MM.1S (cell line): ENCODE data around the gene SETBP1.

Experiments used
- DNase-seq: peaks from one replicate; pipeline ENCODE4 v3.0.0-alpha.2; 2015
- H2AFZ ChIP-seq: fragments of 300-600 bp; sonication (generic); 2 replicates; pipeline ENCODE4 v1.6.0; 2016; ENCODE audit warnings: antibody characterized with exemption, low read length
- H3F3A ChIP-seq: fragments of 300-600 bp; sonication (generic); 2 replicates; pipeline ENCODE4 v1.6.1; 2016; ENCODE audit warnings: mild to moderate bottlenecking, antibody characterized with exemption, low read length, moderate library complexity, mixed read lengths; ENCODE audit not compliant: insufficient read depth
- H3K27ac ChIP-seq: fragments of 300-600 bp; sonication (generic); 2 replicates; pipeline ENCODE4 v1.5.1; 2016; ENCODE audit warnings: mild to moderate bottlenecking, low read length
- H3K27me3 ChIP-seq: fragments of 300-600 bp; sonication (generic); replicated peaks from 2 replicates; pipeline ENCODE4 v1.6.0; 2016; ENCODE audit warnings: low read length; ENCODE audit not compliant: insufficient read depth
- H3K36me3 ChIP-seq: fragments of 300-600 bp; sonication (generic); replicated peaks from 2 replicates; pipeline ENCODE4 v1.6.1; 2016; ENCODE audit warnings: mild to moderate bottlenecking, low read length, mixed read lengths; ENCODE audit not compliant: insufficient read depth
- H3K4me1 ChIP-seq: fragments of 300-600 bp; sonication (generic); 2 replicates; pipeline ENCODE4 v1.6.1; 2016; ENCODE audit warnings: low read length, mixed read lengths
- H3K4me2 ChIP-seq: fragments of 300-600 bp; sonication (generic); 2 replicates; pipeline ENCODE4 v1.6.0; 2016; ENCODE audit warnings: low read depth, low read length
- H3K4me3 ChIP-seq: fragments of 300-600 bp; sonication (generic); 2 replicates; pipeline ENCODE4 v1.5.1; 2016; ENCODE audit warnings: low read length, mixed read lengths
- H3K79me2 ChIP-seq: fragments of 300-600 bp; sonication (generic); 2 replicates; pipeline ENCODE4 v1.6.1; 2016; ENCODE audit warnings: mixed run types, low read length, mixed read lengths
- H3K9ac ChIP-seq: fragments of 300-600 bp; sonication (generic); 2 replicates; pipeline ENCODE4 v1.6.1; 2016; ENCODE audit warnings: low read length, mixed read lengths
- H3K9me2 ChIP-seq: fragments of 300-600 bp; sonication (generic); replicated peaks from 2 replicates; pipeline ENCODE4 v1.6.1; 2016; ENCODE audit warnings: mild to moderate bottlenecking, low read length, mixed read lengths; ENCODE audit not compliant: insufficient read depth
- H3K9me3 ChIP-seq: fragments of 300-600 bp; sonication (generic); replicated peaks from 2 replicates; pipeline ENCODE4 v1.6.1; 2016; ENCODE audit warnings: mild to moderate bottlenecking, low read length, mixed read lengths; ENCODE audit not compliant: insufficient read depth
- H4K20me1 ChIP-seq: fragments of 300-600 bp; sonication (generic); 2 replicates; pipeline ENCODE4 v1.6.1; 2016; ENCODE audit warnings: mild to moderate bottlenecking, low read length, moderate library complexity, mixed read lengths; ENCODE audit not compliant: insufficient read depth
- EZH2 ChIP-seq: fragments of 300-600 bp; sonication (generic); optimal IDR thresholded peaks from 2 replicates; pipeline ENCODE3; 2017; ENCODE audit warnings: low read depth, mild to moderate bottlenecking, antibody characterized with exemption, low read length, mixed read lengths
- EZH2phosphoT487 ChIP-seq: fragments of 300-600 bp; sonication (generic); IDR thresholded peaks from 2 replicates; pipeline ENCODE4 v1.6.1; 2018; ENCODE audit warnings: antibody characterized with exemption, low read length
- TF ChIP-seq, protein P1 (sequence below): fragments of 300-600 bp; sonication (generic); IDR thresholded peaks from 2 replicates; pipeline ENCODE4 v1.5.1; 2016; ENCODE audit warnings: antibody characterized with exemption, low read length, mixed read lengths

The SETBP1 gene

DNA sequence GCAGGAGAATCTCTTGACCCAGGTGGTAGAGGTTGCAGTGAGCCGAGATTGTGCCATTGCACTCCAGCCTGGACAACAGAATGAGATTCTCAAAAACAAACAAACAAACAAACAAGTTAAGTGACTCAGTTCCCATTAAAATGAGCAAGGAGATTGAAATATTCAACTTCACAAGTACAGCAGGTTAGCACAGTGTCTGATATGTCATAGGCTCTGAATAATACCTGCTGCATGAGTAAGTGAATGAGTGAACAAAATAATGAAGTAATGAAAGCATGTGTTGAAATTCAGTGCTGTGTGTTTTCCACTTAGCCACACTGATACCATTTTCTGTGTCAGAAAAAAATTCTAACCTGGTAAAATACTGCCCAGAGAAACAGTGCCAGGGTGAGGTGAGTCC lies 41.9 kb upstream of the SETBP1 start:
- Histone ChIP-seq H3F3A (no peaks in the 10 kb centered on the region), H3K4me1 (no peaks in the 10 kb centered on the region), H2AFZ (no peak overlapping the region), H3K4me2 (no peak overlapping the region), H3K9me3 (no peaks in the 10 kb centered on the region), H3K27me3 (no peaks in the 10 kb centered on the region), H3K79me2 (no peaks in the 10 kb centered on the region), H3K9ac (no peak overlapping the region), H4K20me1 (no peaks in the 10 kb centered on the region), H3K27ac (no peak overlapping the region), H3K36me3 (no peaks in the 10 kb centered on the region), H3K9me2 (no peaks in the 10 kb centered on the region), H3K4me3 (no peak overlapping the region)
- TF ChIP-seq, protein P1, sequence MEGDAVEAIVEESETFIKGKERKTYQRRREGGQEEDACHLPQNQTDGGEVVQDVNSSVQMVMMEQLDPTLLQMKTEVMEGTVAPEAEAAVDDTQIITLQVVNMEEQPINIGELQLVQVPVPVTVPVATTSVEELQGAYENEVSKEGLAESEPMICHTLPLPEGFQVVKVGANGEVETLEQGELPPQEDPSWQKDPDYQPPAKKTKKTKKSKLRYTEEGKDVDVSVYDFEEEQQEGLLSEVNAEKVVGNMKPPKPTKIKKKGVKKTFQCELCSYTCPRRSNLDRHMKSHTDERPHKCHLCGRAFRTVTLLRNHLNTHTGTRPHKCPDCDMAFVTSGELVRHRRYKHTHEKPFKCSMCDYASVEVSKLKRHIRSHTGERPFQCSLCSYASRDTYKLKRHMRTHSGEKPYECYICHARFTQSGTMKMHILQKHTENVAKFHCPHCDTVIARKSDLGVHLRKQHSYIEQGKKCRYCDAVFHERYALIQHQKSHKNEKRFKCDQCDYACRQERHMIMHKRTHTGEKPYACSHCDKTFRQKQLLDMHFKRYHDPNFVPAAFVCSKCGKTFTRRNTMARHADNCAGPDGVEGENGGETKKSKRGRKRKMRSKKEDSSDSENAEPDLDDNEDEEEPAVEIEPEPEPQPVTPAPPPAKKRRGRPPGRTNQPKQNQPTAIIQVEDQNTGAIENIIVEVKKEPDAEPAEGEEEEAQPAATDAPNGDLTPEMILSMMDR, result no peak
- no peak for TF ChIP-seq EZH2
- DNase-seq, result no peak

DNA sequence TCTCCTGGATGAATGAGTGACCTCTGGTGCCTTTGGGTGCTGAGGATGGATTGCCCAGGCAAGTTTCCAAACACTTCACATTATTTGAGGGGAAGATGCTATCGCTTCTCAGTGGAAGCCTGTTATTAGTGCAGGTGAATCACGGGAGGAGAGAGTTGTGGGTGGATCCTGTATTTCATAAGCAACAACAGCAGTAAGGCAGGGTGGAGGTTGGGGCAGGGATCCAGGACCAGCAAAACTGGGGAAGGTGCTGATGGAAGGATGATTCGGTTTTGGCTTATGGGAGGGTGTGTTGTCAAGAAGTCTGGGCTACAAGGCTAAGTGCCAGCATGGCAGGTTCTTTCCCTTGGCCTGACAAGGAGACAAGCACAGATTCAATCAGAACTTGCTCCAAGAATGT lies 37.7 kb upstream of the SETBP1 start:
- Histone ChIP-seq H3K36me3 (no peaks in the 10 kb centered on the region), H3K27me3 (no peaks in the 10 kb centered on the region), H3K27ac (no peak overlapping the region), H3K79me2 (no peaks in the 10 kb centered on the region), H3K4me3 (no peak overlapping the region), H3K9me2 (no peaks in the 10 kb centered on the region), H3K9ac (no peak overlapping the region), H4K20me1 (no peaks in the 10 kb centered on the region), H3K4me1 (no peaks in the 10 kb centered on the region), H3F3A (no peaks in the 10 kb centered on the region), H3K4me2 (no peak overlapping the region), H3K9me3 (no peaks in the 10 kb centered on the region), H2AFZ (no peak overlapping the region)
- TF ChIP-seq EZH2, result no peak
- TF ChIP-seq EZH2phosphoT487, result no peak
- TF ChIP-seq, protein P1, result no peak
- no peak for DNase-seq

DNA sequence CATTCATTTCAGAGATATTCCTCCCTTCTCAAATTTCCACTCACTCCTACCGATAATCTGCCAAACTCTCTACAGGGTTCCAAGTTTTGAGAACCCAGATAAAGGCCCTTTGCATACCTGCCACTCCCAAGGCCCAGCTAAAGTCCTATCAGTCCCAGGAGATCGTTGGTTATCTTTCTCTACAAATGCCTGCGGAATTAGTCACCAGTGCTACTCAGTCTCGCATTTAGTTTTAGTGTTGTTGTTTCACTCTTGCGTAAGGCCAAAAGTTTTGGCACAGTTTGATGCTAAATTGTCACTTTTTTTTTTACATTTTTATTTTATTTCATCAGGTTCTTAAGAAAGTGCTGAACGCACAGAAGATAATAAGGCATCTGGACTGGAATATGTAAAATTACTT lies 29.2 kb upstream of the SETBP1 start:
- Histone ChIP-seq H3K9me3 (no peaks in the 10 kb centered on the region), H3K4me3 (no peak overlapping the region), H3K27me3 (no peaks in the 10 kb centered on the region), H3K4me2 (no peak overlapping the region), H3K9me2 (no peaks in the 10 kb centered on the region), H3K36me3 (no peaks in the 10 kb centered on the region), H3K9ac (no peak overlapping the region), H2AFZ (no peak overlapping the region), H3K27ac (no peak overlapping the region), H3K4me1 (no peaks in the 10 kb centered on the region), H3F3A (no peaks in the 10 kb centered on the region), H3K79me2 (no peaks in the 10 kb centered on the region), H4K20me1 (no peaks in the 10 kb centered on the region)
- no peak for DNase-seq
- TF ChIP-seq EZH2phosphoT487 (no peak), EZH2 (no peak)
- TF ChIP-seq, protein P1, result no peak
